ENCODE measurements around the gene AGRP. TPM values are rescaled to one million over a fixed set of nuclear protein-coding genes. Genes with fewer than 3 reads are reported as not detected.

Gene AGRP
- total RNA-seq, 4 donors from 2014 or later = not detected

DNA sequence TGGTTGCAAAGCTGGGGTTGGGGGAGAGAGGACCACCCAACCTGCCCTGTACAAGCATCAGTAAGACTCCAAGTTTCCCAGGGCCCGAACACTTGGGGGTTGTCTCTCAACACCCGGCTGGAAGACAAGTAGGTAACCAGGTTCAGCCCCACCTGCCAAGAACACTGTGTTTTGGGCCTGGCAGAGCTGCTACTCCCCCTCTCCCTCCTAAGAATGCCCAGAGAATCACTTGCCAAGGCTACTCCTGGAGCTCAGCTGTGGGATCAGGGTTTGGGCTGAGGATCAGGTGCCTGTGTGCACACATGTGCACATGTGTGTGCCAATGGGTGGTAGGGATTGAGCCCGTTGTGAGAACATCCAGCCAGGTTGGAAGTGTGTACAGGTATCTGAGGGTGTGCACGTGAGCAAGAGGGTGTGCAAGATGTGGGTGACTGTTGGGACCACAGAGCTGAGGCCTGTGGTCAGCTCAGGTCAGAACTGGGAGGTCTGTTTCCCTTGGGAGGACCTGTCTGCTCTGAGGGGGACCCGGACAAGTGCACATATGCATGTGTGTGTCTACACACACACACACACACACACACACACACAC lies 50.1 kb downstream of the AGRP start:
- DNase-seq = no peak
- Histone ChIP-seq H3K4me1 (peaks cover 11 to 32% (median 23%) of the 10 kb centered on the region in 4 donors), H3K4me3 (peak overlapping the region; percentile 14 to 57 (median 52)), H3K36me3 (peaks cover 0 to 13% (median 2%) of the 10 kb centered on the region in 4 donors), H3K27me3 (no peaks in the 10 kb centered on the region), H3K9me3 (no peaks in the 10 kb centered on the region), H3K27ac (peak overlapping the region; percentile 88 to 94 (median 90))
- in situ Hi-C loops (cut with MboI; ENCODE audit: low pct_ligation_motif_present in 1 of 4, low pct_unique_long_range_greater_than_20kb in 1 of 4, low sequenced_read_pairs in 3 of 4) (no loop called here), intact Hi-C loops (cut with DNase I; ENCODE audit: low total_unique reads) (no loop called here)
- TF ChIP-seq EP300 (IDR thresholded peaks at IDR 0.05; ENCODE audit: low read depth) (no peak), POLR2AphosphoS5 (IDR thresholded peaks at IDR 0.05) (peak in 1 of 3 donors; percentile 58)
- WGBS, 2 donors (ENCODE audit: low coverage in 1 of 2) = 92% methylated on average over 4 of the region's 5 CpGs; no CpG with 5 or more reads in 1 of the 2 donors

Other genes starting within 250 kb of the AGRP start
- gene FHOD1, start 236.1 kb downstream of the AGRP start, total RNA-seq = 100 to 1,000 TPM in 1 of 4 donors, 10 to 100 TPM in 3; 25.1 to 177 (median 33.6) TPM
- gene SLC9A5, start 234.6 kb downstream of the AGRP start, total RNA-seq = 1 to 10 TPM in 3 of 4 donors, under 1 TPM in 1; 0.55 to 4.5 (median 1.5) TPM
- 10 to 100 TPM in 2 of 4 donors, 1 to 10 TPM in 1, under 1 TPM in 1; 0.80 to 12.2 (median 8.7) TPM for gene PLEKHG4, start 204.0 kb downstream of the AGRP start, total RNA-seq
- not detected for gene KCTD19, start 156.8 kb downstream of the AGRP start, total RNA-seq
- under 1 TPM in 1 of 4 donors, not detected in 3; 0.79 TPM for gene LRRC36, start 156.7 kb downstream of the AGRP start, total RNA-seq
- gene TPPP3, start 90.0 kb downstream of the AGRP start, total RNA-seq = 10 to 100 TPM in 1 of 4 donors, 1 to 10 TPM in 2, not detected in 1; 3.5 to 20.9 (median 5.7) TPM
- gene ZDHHC1, start 67.1 kb downstream of the AGRP start, total RNA-seq = 10 to 100 TPM in 2 of 4 donors, 1 to 10 TPM in 2; 7.1 to 36.3 (median 20.5) TPM
- gene HSD11B2, start 52.4 kb downstream of the AGRP start, total RNA-seq = 1,000 to 10,000 TPM in 1 of 4 donors, 100 to 1,000 TPM in 3; 667 to 1,081 (median 790) TPM
- gene ATP6V0D1, start 2.4 kb downstream of the AGRP start, total RNA-seq = 100 to 1,000 TPM; 218 to 457 (median 386) TPM
- gene RIPOR1, start 45.3 kb upstream of the AGRP start, total RNA-seq = 100 to 1,000 TPM in 1 of 4 donors, 10 to 100 TPM in 3; 11.2 to 141 (median 24.1) TPM
- gene CTCF, start 79.0 kb upstream of the AGRP start, total RNA-seq = 10 to 100 TPM; 40.0 to 46.8 (median 41.9) TPM
- 1 to 10 TPM in 2 of 4 donors, under 1 TPM in 1, not detected in 1; 0.96 to 9.0 (median 7.6) TPM for gene CARMIL2, start 161.6 kb upstream of the AGRP start, total RNA-seq
- gene ACD, start 176.7 kb upstream of the AGRP start, total RNA-seq = 10 to 100 TPM in 3 of 4 donors, 1 to 10 TPM in 1; 2.0 to 76.3 (median 15.7) TPM
- 10 to 100 TPM in 2 of 4 donors, 1 to 10 TPM in 2; 6.3 to 36.7 (median 9.4) TPM for gene PARD6A, start 177.4 kb upstream of the AGRP start, total RNA-seq
- gene ENKD1, start 183.2 kb upstream of the AGRP start, total RNA-seq = 10 to 100 TPM; 12.5 to 20.9 (median 15.3) TPM
- gene C16orf86, start 183.3 kb upstream of the AGRP start, total RNA-seq = 1 to 10 TPM in 3 of 4 donors, under 1 TPM in 1; 0.60 to 7.1 (median 4.4) TPM
- gene GFOD2, start 235.8 kb upstream of the AGRP start, total RNA-seq = 10 to 100 TPM; 21.9 to 32.2 (median 24.3) TPM

All from transverse colon (tissue), 4 donors.